ENCODE measurements around the gene DHX16.

Gene DHX16

DNA sequence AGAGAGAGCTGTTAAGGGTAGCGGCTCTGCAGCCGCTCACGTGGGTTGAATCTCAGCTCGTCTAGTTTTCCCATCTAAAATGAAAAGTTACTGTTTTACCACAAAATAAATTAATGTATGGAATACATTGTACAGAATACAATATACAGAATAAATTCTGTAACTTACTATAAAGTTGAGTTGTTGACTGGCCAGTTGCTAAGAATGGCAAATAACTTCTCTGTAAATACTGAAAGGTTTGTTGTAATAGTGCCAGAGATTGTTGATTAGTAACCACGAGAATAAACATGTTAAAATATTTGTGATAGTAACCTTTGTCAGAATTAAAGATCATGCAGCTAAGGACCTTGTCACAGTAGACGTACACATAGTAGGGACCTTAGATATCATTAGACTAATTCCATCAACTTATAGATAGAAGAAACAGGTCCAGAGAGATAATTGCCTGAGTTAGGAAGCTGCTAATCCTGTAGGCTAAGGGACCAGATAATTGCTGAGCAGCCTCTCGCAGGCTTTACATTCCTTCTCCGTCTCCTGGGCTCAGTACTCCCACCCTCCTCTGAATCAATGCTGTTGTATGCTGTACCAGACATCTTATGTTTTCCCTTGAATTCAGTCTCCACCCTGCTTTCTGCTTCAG, 18.5 kb upstream of the DHX16 start:
- no peaks in the 10 kb centered on the region for H3K9me3 ChIP-seq (ENCODE audit: control insufficient read depth, insufficient read depth, low read length)
- peak overlapping the region; percentile 88; the same call in 1 of the 2 replicates for H3K4me3 ChIP-seq (ENCODE audit: low read length)
- no peaks in the 10 kb centered on the region for H3K36me3 ChIP-seq (ENCODE audit: control insufficient read depth, insufficient read depth, low read length)
- WGBS (ENCODE audit: insufficient coverage, insufficient read length) = no CpG with 5 or more reads among the region's 8 CpGs
- H3K27ac ChIP-seq (ENCODE audit: low read length) = no peak overlapping the region
- DNase-seq (ENCODE audit: low read depth, low spot score) = no peak
- no peaks in the 10 kb centered on the region for H3K27me3 ChIP-seq (ENCODE audit: control insufficient read depth, insufficient read depth, low read length)
- peaks cover 8% of the 10 kb centered on the region for H3K4me1 ChIP-seq (ENCODE audit: control insufficient read depth, insufficient read depth, low read length)

DNA sequence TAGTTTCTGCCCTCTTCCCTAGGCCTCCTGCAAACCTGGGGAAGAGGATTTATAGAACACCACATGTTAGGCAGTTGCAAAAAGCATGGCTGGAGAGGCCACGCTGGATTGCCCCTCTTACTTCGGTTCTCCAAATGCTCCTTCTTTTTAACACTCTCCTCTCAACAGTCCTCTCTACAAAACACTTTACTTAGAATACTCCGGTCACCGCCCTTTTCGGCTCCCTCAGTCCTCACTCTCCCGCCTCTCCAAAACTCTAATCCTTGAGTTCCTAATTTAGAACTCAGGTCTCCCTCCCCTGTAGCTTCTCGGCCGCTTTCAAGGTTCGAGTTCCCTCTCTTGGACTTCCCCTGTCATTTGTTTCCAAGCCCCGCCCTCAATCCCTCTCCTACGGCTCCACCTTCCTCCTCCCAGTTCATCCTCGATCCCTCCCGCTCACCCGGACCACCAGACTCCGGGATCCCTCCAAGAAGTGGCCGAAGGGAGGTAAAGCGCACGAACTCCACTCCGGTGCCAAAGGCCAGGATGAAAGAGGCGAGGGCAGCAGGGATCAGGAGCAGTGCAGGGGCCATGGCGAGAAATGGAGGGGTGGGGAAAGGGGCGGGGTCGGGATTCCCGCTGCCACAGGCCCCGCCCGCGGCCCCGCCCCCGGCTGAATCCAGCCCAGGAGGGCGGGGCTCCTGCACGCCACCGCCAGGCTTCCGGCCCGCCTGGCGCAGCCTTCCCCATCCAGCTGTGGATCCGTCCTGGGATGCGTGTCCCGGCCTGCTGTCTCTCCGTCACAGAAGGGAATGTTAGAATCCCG, 17.8 kb upstream of the DHX16 start, which contains the start of gene NRM:
Gene NRM (minus strand): TSS at position 582 of the 805 bp plus-strand sequence. CDS start 10 bp downstream, at position 572.
- no peak for DNase-seq (ENCODE audit: low read depth, low spot score)
- Histone ChIP-seq H3K9me3 (ENCODE audit: control insufficient read depth, insufficient read depth, low read length) (no peaks in the 10 kb centered on the region), H3K36me3 (ENCODE audit: control insufficient read depth, insufficient read depth, low read length) (no peaks in the 10 kb centered on the region), H3K27ac (ENCODE audit: low read length) (no peak within 1 kb of the TSS), H3K4me1 (ENCODE audit: control insufficient read depth, insufficient read depth, low read length) (peaks cover 10% of the 10 kb centered on the region), H3K4me3 (ENCODE audit: low read length) (peak within 1 kb of the TSS; percentile 88; the same call in 1 of the 2 replicates), H3K27me3 (ENCODE audit: control insufficient read depth, insufficient read depth, low read length) (no peaks in the 10 kb centered on the region)
- no CpG with 5 or more reads among the region's 40 CpGs for WGBS (ENCODE audit: insufficient coverage, insufficient read length)

GRCh38 chr6:30689985-30690384, 17.2 kb upstream of the DHX16 start:
- peaks cover 11% of the 10 kb centered on the region for H3K4me1 ChIP-seq (ENCODE audit: control insufficient read depth, insufficient read depth, low read length)
- H3K27ac ChIP-seq (ENCODE audit: low read length) = no peak overlapping the region
- no peak for DNase-seq (ENCODE audit: low read depth, low spot score)
- H3K9me3 ChIP-seq (ENCODE audit: control insufficient read depth, insufficient read depth, low read length) = no peaks in the 10 kb centered on the region
- WGBS (ENCODE audit: insufficient coverage, insufficient read length) = no CpG with 5 or more reads among the region's 4 CpGs
- H3K27me3 ChIP-seq (ENCODE audit: control insufficient read depth, insufficient read depth, low read length) = no peaks in the 10 kb centered on the region
- no peaks in the 10 kb centered on the region for H3K36me3 ChIP-seq (ENCODE audit: control insufficient read depth, insufficient read depth, low read length)
- peak overlapping the region; percentile 88; the same call in 1 of the 2 replicates for H3K4me3 ChIP-seq (ENCODE audit: low read length)

DNA sequence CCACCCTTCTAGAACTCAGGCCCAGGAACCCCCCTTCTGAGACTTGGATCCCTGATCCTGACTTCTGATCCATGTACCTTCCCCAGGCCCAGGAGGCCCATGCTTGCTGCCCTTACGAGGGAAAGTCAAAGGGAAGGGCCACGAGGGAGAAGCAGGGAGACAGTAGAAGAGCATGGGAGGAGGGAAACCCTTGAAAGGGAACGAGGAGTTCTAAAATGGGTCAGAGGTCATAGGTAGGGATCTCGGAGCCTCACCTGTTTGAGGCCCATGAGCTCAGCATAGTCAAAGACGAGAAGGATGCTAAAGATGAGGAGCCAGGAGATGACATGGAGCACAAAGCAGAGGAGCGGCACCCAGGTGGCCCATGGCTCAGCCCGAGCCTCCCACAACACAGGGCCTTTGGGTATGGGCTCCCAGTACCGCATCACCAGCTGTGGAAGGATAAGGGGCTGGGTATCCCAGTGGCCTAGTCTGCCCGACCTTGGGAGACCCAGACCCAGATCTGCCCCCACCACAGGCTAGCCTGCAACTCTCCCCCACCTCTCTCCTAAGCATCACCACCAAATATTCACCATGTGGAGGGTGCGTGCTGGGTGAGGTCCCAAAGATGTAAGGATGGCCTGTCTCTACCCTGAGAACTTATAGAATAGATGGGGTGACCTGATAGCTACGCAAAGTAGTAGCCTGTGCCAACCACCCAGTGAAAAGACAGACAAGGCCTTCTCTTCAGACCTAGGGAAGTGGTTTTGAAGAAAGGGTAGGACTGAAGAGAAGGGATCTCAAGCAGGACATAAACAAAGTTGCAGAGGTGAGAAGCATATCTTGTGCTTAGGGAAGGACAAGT, 16.4 kb upstream of the DHX16 start:
- no peaks in the 10 kb centered on the region for H3K27me3 ChIP-seq (ENCODE audit: control insufficient read depth, insufficient read depth, low read length)
- DNase-seq (ENCODE audit: low read depth, low spot score) = no peak
- no peak overlapping the region for H3K4me3 ChIP-seq (ENCODE audit: low read length)
- no peak overlapping the region for H3K27ac ChIP-seq (ENCODE audit: low read length)
- no CpG with 5 or more reads among the region's 11 CpGs for WGBS (ENCODE audit: insufficient coverage, insufficient read length)
- peaks cover 13% of the 10 kb centered on the region for H3K4me1 ChIP-seq (ENCODE audit: control insufficient read depth, insufficient read depth, low read length)
- no peaks in the 10 kb centered on the region for H3K9me3 ChIP-seq (ENCODE audit: control insufficient read depth, insufficient read depth, low read length)
- no peaks in the 10 kb centered on the region for H3K36me3 ChIP-seq (ENCODE audit: control insufficient read depth, insufficient read depth, low read length)

- H3K36me3 ChIP-seq (ENCODE audit: control insufficient read depth, insufficient read depth, low read length) = no peaks in the 10 kb centered on the region
- no peak overlapping the region for H3K4me3 ChIP-seq (ENCODE audit: low read length)
- no peaks in the 10 kb centered on the region for H3K27me3 ChIP-seq (ENCODE audit: control insufficient read depth, insufficient read depth, low read length)
- H3K9me3 ChIP-seq (ENCODE audit: control insufficient read depth, insufficient read depth, low read length) = no peaks in the 10 kb centered on the region
- H3K27ac ChIP-seq (ENCODE audit: low read length) = no peak overlapping the region
- DNase-seq (ENCODE audit: low read depth, low spot score) = no peak
- H3K4me1 ChIP-seq (ENCODE audit: control insufficient read depth, insufficient read depth, low read length) = peaks cover 13% of the 10 kb centered on the region
- WGBS (ENCODE audit: insufficient coverage, insufficient read length) = no CpG with 5 or more reads among the region's 9 CpGs
Observed at GRCh38 chr6:30688569-30688968, 15.8 kb upstream of the DHX16 start.

GRCh38 chr6:30687659-30688431, 15.0 kb upstream of the DHX16 start:
- no CpG with 5 or more reads among the region's 22 CpGs for WGBS (ENCODE audit: insufficient coverage, insufficient read length)
- Histone ChIP-seq H3K4me3 (ENCODE audit: low read length) (peak overlapping the region; percentile 56; the same call in 1 of the 2 replicates), H3K9me3 (ENCODE audit: control insufficient read depth, insufficient read depth, low read length) (no peaks in the 10 kb centered on the region), H3K27ac (ENCODE audit: low read length) (no peak overlapping the region), H3K36me3 (ENCODE audit: control insufficient read depth, insufficient read depth, low read length) (no peaks in the 10 kb centered on the region), H3K4me1 (ENCODE audit: control insufficient read depth, insufficient read depth, low read length) (peaks cover 13% of the 10 kb centered on the region), H3K27me3 (ENCODE audit: control insufficient read depth, insufficient read depth, low read length) (no peaks in the 10 kb centered on the region)
- DNase-seq (ENCODE audit: low read depth, low spot score) = no peak

DNA sequence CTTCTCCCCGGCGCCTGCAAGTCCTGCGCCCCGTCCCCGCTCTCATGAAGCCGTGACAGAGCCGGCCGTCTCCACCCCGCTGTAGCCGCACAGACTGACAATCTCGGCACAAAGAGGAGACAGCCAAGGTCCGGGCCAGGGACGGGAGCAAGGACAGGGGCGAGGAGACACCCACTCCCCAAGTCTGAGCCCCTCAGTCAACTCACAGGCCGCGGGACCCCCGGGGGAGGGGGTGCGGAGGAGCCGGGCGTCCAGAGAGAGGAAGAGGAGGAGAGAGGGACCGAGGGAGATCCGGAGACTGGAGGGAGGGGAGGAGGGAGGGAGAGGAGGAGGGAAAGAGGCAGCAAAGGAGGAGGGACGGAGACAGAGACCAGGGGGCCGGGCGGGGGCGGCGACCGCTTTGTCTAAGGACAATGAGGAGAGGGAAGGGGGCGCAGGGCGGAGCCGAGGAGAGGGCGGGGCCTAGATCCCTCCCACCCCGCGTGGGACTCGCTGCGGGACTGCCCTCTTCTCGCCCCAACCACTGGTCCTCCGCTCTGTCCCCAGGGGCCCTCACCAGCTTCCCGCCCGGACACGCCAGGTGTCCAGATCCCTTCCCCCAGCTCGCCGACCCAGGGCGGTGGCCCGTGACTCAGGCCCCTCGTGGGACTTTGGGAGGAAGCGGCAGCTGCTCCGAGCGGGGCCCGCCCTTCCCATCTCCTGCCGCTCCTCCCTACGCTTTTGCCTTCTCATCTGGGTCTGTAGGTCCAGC, 14.3 kb upstream of the DHX16 start:
- peak overlapping the region; percentile 56; the same call in 1 of the 2 replicates for H3K4me3 ChIP-seq (ENCODE audit: low read length)
- H3K27ac ChIP-seq (ENCODE audit: low read length) = no peak overlapping the region
- H3K27me3 ChIP-seq (ENCODE audit: control insufficient read depth, insufficient read depth, low read length) = no peaks in the 10 kb centered on the region
- peaks cover 16% of the 10 kb centered on the region for H3K4me1 ChIP-seq (ENCODE audit: control insufficient read depth, insufficient read depth, low read length)
- no peaks in the 10 kb centered on the region for H3K9me3 ChIP-seq (ENCODE audit: control insufficient read depth, insufficient read depth, low read length)
- no peaks in the 10 kb centered on the region for H3K36me3 ChIP-seq (ENCODE audit: control insufficient read depth, insufficient read depth, low read length)
- DNase-seq (ENCODE audit: low read depth, low spot score) = no peak
- WGBS (ENCODE audit: insufficient coverage, insufficient read length) = no CpG with 5 or more reads among the region's 52 CpGs

DNA sequence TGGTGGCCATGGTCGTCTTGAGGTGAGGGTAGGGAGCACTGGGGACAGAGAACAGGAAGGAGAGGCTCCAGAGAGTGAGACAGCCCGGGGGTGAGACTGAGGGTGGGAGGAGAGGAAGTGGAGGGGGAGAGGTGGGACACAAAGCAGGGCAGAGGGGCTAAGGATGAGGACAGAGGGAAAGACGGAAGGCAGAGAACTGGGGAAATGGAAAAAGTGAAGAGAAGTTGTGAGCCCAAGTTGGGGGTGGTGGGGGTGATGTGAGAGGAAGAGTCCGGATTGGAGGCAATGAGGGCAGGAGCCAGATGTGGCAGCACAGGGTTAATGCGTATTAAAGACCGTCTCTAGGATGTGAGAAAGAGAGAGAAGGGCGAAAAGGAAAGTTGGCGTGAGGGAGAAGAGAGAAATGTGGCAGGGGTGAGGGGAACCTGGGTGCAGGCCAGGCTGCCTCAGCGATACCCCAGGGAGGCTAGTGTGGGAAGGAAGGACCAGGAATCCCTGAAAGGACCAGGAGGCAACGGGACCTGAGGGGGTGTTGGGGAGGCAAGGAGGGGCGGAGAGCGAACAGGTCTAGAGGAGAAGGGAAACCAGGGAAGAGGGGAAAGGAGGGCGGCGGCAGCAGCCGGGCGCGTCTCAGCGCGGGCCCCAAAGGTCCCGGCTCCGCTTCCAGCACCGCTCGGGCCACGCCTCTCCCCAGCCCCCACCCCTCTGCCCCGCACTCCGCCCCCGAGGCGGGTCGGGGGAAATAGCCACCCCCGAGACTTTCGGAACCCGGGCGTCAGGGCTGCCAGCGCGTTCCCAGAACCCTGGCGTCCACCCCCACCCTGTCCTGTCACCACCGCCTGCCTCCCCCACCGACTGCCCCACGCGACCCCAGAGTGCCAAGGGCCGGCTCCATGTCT, 13.5 kb upstream of the DHX16 start, which contains the start of gene PPP1R18:
Gene PPP1R18 (minus strand): TSS at position 637 of the 899 bp plus-strand sequence. CDS start 627 bp downstream, at position 10.
- H3K27ac ChIP-seq (ENCODE audit: low read length) = no peak within 1 kb of the TSS
- H3K9me3 ChIP-seq (ENCODE audit: control insufficient read depth, insufficient read depth, low read length) = no peaks in the 10 kb centered on the region
- DNase-seq (ENCODE audit: low read depth, low spot score) = no peak
- H3K4me1 ChIP-seq (ENCODE audit: control insufficient read depth, insufficient read depth, low read length) = peaks cover 16% of the 10 kb centered on the region
- no peaks in the 10 kb centered on the region for H3K27me3 ChIP-seq (ENCODE audit: control insufficient read depth, insufficient read depth, low read length)
- no CpG with 5 or more reads among the region's 41 CpGs for WGBS (ENCODE audit: insufficient coverage, insufficient read length)
- no peaks in the 10 kb centered on the region for H3K36me3 ChIP-seq (ENCODE audit: control insufficient read depth, insufficient read depth, low read length)
- H3K4me3 ChIP-seq (ENCODE audit: low read length) = peak within 1 kb of the TSS; percentile 56; the same call in 1 of the 2 replicates

Measured in iPS DF 6.9 (cell line).